GM19099 (cell line): Measurements from ENCODE around the gene PAPLN.

Source experiments
- POLR2A ChIP-seq: IDR thresholded peaks from 3 replicates; pipeline ENCODE4 v1.6.1; 2011; ENCODE audit warnings: low read depth; ENCODE audit not compliant: insufficient read length; ENCODE audit errors: extremely low read depth

PAPLN gene

DNA sequence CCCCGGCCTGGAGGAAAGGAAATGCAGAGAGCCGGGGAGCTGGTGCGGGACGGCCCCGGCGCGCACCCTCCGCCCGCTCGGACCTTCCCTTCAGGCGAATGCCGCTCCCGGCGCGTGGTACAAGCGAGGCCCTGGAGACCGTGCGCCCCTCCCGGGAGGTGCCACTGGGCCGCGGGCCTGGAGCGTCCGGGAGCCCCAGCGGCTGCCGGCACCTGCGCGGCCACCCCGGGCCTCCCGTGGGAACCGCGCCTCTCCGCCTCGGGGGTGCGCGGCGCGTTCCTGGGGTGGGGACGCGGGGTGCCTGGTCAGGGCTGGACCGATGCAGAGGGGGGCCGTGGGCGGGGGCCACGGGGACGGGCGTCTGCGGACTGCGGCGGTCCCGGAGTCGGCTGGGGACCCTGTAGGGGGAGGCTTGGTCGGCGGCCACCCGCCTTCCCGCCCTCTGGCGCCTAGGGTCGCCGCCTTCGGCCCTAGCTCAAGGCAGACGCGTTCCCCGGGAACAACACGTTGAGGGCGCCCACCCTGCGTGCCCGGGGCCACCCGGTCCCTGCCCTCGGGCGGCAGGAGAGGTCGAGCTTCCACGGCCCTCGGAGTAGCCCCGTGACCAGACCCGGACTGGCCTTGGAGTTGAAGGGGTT lies 599 bp downstream of the PAPLN start:
- TF ChIP-seq POLR2A = no peak

GRCh38 chr14:73238424-73238852 lies 1.1 kb downstream of the PAPLN start:
- no peak for TF ChIP-seq POLR2A

DNA sequence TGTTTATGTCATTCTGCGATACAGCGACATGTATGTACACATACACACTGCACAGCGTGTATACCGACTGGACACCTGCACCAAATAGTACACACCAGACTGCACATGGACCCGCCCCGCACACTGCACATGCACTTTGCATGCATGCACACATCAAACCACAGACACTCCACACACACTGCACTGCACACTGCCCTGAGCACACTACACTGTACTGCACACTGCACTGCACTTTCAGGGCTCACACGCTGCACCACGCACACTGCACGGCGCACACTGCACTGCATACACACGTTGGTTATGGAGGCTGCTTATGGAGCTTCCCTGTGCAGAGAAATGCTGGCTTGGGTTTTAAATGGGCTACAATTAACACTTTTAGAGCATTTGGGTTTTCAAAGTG lies 1.6 kb downstream of the PAPLN start:
- no peak for TF ChIP-seq POLR2A

DNA sequence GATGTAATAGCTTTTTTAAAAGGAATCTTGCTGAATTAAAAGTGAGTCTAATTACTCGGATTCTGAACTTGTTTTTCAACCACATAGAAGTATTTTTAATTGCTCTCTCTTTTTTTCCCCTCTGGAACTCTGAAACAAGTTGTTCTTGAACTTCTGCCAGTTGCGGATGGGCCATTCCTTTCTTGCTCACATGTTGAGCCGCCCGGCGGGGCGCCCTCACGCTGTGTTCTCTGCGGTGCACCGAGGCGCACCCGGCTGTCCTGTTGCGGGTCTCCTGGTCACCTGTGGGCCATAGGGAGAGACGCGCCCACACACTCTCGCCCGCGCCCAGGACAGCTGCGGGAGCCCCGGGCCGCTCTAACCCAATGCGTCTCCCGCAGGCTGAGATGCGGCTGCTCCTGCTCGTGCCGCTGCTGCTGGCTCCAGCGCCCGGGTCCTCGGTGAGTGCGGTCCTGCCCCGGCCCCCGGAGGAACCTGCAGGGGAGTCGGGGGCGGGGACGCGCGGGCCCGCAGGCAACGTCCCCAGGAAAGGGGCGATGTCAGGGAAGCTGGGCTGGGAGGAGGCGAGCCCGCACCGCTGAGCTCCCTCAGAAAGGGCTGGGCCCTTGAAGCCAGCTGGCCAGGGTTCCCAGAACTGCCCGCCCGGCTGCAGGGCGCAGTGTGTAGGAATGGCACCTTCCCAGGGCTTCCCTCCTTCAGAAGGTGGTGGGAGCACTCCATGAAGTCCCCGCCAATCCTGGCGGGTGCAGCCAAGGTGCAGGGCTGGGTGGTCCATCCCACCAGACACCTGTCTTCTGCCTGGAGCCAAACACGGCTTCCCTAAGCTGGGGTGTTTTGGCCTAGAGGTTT lies 2.3 kb downstream of the PAPLN start:
- TF ChIP-seq POLR2A = no peak

GRCh38 chr14:73240816-73241480 lies 3.6 kb downstream of the PAPLN start:
- TF ChIP-seq POLR2A = no peak

DNA sequence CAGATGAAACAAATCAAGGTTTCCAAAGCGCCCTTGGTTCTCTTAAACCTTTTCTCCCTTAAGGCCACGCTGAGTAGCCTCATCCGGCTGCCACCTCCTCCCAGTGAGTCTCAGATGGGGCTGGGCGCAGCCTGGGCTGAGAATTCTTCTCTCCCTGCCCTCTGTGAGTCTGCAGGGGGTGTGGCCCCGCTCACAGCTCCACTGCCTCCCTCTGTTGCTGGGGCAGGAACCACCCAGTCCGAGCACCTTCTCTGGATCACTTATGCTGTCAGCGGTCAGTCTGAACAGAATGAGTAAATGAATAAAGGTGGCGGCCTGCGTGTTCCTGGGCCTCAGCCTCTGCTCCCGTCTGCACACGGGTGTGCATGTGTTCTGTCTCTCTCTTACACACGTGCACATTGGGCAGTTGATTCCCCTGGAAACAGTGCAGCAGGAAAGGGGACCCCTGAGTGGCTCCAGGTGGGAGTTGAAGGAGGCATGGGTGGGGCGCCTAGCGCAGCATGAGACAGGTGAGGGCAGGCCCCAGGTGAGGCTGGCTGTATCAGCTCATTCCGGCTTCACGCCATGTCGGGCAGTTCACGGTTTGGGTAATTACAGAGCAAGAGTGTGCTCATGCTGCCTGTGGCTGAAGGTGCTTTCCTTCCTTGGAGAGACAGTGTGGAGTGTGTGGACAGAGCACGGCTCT lies 4.3 kb downstream of the PAPLN start:
- TF ChIP-seq POLR2A = no peak

GRCh38 chr14:73242357-73242901 lies 5.1 kb downstream of the PAPLN start:
- TF ChIP-seq POLR2A = no peak

GRCh38 chr14:73243341-73243740 lies 6.0 kb downstream of the PAPLN start:
- no peak for TF ChIP-seq POLR2A

- TF ChIP-seq POLR2A = no peak
Measured at GRCh38 chr14:73243748-73244147, 6.4 kb downstream of the PAPLN start.

DNA sequence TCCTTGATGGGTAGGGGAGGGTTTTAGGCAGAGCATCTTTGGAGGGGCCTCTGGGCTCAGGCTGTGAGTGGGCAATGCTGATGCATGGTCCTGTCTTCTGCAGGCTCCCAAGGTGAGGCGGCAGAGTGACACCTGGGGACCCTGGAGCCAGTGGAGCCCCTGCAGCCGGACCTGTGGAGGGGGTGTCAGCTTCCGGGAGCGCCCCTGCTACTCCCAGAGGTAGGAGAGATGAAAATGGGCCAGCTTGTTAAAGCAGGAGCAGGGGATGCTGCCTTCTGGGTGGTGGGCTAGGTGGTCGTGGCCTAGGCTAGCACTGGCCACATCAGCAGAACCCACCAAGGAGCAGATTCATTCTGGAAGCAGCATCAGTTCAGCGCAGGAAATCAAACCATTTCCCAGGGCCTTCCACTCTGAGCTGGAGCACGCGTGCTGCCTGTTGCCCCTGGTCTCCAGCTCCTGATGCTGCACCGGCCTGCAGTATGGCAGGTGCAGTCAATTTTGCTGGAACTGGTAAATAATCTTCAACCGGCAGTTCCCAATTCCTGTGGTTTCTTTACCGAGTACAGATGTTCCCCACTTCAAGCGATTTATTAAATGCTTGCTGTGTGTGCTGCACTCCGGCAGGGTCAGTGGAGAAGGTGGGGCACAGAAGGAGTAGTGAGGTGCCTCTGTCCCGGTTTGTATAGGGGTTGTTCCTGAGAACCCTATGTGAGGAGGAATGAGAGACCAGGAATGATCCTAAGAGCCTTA lies 7.4 kb downstream of the PAPLN start:
- no peak for TF ChIP-seq POLR2A

DNA sequence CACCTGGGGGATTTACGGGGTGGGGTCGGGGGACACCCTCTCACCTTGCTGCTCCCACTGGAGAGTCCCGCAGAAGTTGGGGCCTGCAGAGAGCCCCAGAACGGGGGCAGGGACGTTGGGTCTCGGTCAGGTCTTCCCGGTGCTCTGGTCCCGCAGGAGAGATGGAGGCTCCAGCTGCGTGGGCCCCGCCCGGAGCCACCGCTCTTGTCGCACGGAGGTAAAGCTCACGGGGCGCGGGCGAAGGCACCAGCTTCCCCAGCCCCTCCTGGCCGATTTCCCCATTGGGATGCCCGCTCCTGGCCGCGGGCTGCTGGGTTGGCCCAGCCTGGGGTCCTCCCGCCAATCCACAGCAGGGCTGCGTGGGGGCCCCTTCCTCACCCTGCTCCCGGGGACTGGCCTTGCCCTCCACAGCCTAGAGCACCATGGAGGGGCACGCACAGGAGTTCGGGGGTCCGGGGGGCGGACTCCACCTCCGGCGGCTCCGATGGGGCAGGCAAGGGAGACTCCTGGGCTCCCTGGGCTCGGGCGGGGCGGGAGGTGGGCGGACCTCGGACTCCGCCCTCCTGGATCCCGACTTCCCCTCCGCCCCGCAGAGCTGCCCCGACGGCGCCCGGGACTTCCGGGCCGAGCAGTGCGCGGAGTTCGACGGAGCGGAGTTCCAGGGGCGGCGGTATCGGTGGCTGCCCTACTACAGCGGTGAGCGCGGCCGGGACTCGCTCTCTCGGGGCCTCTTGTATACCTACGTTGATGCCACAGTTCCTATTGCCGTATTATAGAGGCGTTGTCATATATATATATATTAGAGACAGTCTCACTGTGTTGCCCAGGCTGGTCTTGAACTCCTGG lies 8.4 kb downstream of the PAPLN start:
- peak; percentile 27 for TF ChIP-seq POLR2A

DNA sequence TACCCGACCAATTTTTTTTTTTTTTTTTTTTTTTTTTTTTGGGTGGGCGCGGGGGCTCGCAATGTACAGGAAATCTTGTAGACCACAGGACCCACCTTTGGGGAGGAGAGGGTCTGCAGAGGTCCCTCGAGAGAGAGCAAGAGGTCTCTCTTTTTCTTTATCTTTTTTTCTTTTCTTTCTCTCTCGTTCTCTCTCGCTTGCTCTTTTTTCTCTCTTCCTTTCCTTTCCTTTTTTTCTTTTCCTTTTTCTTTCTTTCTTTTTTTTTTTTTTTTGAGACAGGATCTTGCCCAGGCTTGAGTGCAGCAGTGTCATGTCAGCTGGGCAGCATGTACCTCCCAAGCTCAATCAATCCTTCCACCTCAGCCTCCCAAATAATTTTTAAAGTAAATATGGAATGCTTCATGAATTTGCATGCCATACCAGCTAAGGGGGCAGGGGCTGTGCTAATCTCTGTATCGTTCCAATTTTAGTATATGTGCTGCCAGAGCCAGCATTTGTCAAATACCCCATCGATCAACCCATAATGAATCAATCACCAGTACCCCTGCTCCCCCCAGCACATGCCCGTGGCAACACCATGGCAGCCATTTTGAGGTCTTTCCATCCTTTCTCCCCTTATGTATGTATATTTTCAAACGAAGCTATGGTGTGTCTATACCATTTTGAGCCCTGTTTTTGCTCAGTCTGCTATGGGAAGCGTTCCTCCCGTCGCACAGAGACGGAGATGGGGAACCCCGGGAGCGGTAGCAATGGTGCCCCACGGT lies 9.3 kb downstream of the PAPLN start:
- no peak for TF ChIP-seq POLR2A
